Hematopoietic multipotent progenitor cell treated with erythropoietin and hydrocortisone succinate and interleukin-3 and kit ligand, for 4 days (in vitro differentiated cells): ENCODE measurements around the gene ZNF37A.
"Not testable (repeated sequence)": the region's sequence is repeated elsewhere in the genome, so short reads cannot be mapped to it uniquely, and the experiment has no call there.

ENCODE experiments used
- DNase-seq: peaks from one replicate; pipeline ENCODE4 v3.0.0-alpha.2; 2015

ZNF37A gene

GRCh38 chr10:38150891-38151463 is 56.8 kb downstream of the ZNF37A start:
- not testable (repeated sequence) for DNase-seq

- DNase-seq = no peak
These were observed 62.5 kb downstream of the ZNF37A start for GRCh38 chr10:38156416-38157269.

DNA sequence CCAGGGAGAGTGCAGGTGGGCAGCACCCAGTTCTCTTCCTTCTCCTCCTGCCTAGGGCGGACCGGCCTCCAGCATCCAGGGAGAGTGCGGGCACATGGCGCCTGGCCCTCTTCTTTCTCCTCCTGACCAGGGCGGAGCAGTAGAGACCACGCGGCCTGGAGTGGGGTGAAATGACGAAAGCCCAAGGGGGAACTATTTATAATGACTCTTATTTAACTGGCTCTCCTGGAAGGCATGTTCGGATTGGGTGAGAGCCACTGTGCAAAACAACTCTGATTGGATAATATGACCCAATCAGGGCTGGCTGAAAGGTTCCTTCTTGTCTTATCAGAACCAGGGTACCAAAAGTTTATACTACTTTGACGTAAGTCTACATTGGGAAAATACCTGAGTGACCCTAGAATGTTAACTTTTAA is 63.1 kb downstream of the ZNF37A start:
- DNase-seq = no peak

- DNase-seq = no peak
These were observed 64.9 kb downstream of the ZNF37A start for GRCh38 chr10:38159004-38159403.

GRCh38 chr10:38163617-38164016 is 69.5 kb downstream of the ZNF37A start:
- no peak for DNase-seq

DNA sequence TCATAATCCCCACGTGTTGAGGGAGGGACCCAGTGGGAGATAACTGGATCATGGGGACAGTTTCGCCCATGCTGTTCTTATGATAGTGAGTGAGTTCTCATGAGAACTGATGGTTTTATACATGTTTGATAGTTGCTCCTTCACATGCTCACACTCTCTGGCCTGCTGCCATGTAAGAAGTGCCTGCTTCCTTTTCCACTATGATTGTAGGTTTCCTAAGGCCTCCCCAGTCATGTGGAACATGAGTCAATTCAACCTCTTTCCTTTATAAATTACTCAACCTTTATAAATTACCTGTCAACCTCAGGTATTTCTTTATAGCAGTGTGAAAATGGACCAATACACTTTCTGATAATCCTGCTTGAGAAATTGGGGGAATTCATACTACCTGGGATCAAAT is 80.2 kb downstream of the ZNF37A start:
- DNase-seq = no peak

- DNase-seq = no peak
These were observed 90.3 kb downstream of the ZNF37A start for GRCh38 chr10:38184477-38184876.
